GM12891 (cell line): ENCODE measurements around the gene MAP3K19.

Experiments
- POLR2A ChIP-seq: IDR thresholded peaks from 2 replicates; pipeline ENCODE4 v1.6.1; 2011; ENCODE audit warnings: low read depth, low read length, control low read depth
- POLR2AphosphoS5 ChIP-seq: IDR thresholded peaks from 2 replicates; pipeline ENCODE4 v1.6.1; 2011; ENCODE audit warnings: low read depth, low read length, control low read depth

- no peak for TF ChIP-seq POLR2A
- TF ChIP-seq POLR2AphosphoS5, result no peak
These were observed 44.4 kb downstream of the MAP3K19 start for GRCh38 chr2:135002836-135003235.
